A549 (cell line): ENCODE measurements around the gene GINS2.

Source experiments
- CEBPB ChIP-seq, 2 experiments: fragments of >200 bp in 1 of 2; sonication (Bioruptor Twin) in 1 of 2; formaldehyde crosslinking in 1 of 2; IDR thresholded peaks; 2 replicates each; pipeline ENCODE4 v1.6.1; 2012 to 2016
- RAD21 ChIP-seq, 2 experiments: fragments of >200 bp in 1 of 2; sonication (Bioruptor Twin) in 1 of 2; formaldehyde crosslinking in 1 of 2; IDR thresholded peaks in 1 of 2; conservative IDR thresholded peaks in 1 of 2; 2 replicates in 1 of 2; 3 replicates in 1 of 2; pipeline ENCODE4 v1.6.1; 2012 to 2018; ENCODE audit warnings: inconsistent platforms in 1 of 2
- SREBF2 ChIP-seq: fragments of 450-650 bp; IDR thresholded peaks from 2 replicates; pipeline ENCODE4 v1.6.1; 2014; ENCODE audit warnings: mild to moderate bottlenecking, moderate library complexity
- TF ChIP-seq, protein P1 (sequence below): fragments of >200 bp; sonication (Bioruptor Twin); formaldehyde crosslinking; IDR thresholded peaks from 3 replicates; pipeline ENCODE4 v1.5.1; 2016

DNA sequence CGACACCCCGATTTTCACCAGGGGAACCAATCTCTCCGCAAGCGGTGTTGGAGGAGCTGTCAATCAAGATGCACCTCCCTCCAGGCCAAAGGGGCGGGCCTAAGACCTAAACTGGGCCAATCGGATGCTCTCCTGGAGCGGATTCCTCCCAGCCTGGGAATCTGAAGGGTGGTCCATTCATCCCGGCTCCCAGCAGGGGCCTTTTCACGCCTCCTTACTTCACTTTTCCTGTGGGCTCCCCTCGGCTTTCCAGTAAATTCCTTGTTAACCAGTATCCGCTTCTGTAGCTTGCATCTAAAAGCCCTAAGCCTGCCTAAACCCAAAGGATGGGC lies 45.1 kb upstream of the GINS2 start:
- TF ChIP-seq, protein P1, sequence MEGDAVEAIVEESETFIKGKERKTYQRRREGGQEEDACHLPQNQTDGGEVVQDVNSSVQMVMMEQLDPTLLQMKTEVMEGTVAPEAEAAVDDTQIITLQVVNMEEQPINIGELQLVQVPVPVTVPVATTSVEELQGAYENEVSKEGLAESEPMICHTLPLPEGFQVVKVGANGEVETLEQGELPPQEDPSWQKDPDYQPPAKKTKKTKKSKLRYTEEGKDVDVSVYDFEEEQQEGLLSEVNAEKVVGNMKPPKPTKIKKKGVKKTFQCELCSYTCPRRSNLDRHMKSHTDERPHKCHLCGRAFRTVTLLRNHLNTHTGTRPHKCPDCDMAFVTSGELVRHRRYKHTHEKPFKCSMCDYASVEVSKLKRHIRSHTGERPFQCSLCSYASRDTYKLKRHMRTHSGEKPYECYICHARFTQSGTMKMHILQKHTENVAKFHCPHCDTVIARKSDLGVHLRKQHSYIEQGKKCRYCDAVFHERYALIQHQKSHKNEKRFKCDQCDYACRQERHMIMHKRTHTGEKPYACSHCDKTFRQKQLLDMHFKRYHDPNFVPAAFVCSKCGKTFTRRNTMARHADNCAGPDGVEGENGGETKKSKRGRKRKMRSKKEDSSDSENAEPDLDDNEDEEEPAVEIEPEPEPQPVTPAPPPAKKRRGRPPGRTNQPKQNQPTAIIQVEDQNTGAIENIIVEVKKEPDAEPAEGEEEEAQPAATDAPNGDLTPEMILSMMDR = no peak
- TF ChIP-seq CEBPB (IDR thresholded peaks at IDR 0.05) = no peak
- TF ChIP-seq SREBF2 = no peak
- no peak for TF ChIP-seq RAD21 (conservative IDR thresholded peaks at IDR 0.05 in 1 of 2, IDR thresholded peaks at IDR 0.05 in 1 of 2)
